Measurements from ENCODE around the gene NPHS2. TPM values are rescaled to one million over a fixed set of nuclear protein-coding genes. Genes with fewer than 3 reads are reported as not detected.

The NPHS2 gene
- polyA plus RNA-seq, 1 donor from 2014 or later: not detected

GRCh38 chr1:179548666-179549367 lies 26.9 kb downstream of the NPHS2 start:
- no peak overlapping the region for H3K9ac ChIP-seq (ENCODE audit: low read length)

GRCh38 chr1:179547021-179547535 lies 28.7 kb downstream of the NPHS2 start:
- Histone ChIP-seq H3K9me3 (ENCODE audit: low read length) (no peaks in the 10 kb centered on the region), H3K27ac (ENCODE audit: low read length) (no peak overlapping the region), H3K79me2 (replicated peaks; ENCODE audit: insufficient read depth, low read length) (no peaks in the 10 kb centered on the region), H3K9me2 (ENCODE audit: insufficient read depth, low read length) (no peaks in the 10 kb centered on the region), H3K4me2 (ENCODE audit: low read length) (no peak overlapping the region), H3K36me3 (ENCODE audit: insufficient read depth, low read length) (no peaks in the 10 kb centered on the region), H3K27me3 (ENCODE audit: insufficient read depth, low read depth, low read length) (no peaks in the 10 kb centered on the region), H3K4me3 (ENCODE audit: low read length) (no peak overlapping the region), H4K20me1 (ENCODE audit: insufficient read depth) (no peaks in the 10 kb centered on the region), H2AFZ (ENCODE audit: low read depth, low read length) (no peak overlapping the region), H3K9ac (ENCODE audit: low read length) (no peak overlapping the region), H3F3A (ENCODE audit: insufficient read depth, low read length, poor library complexity, severe bottlenecking) (no peaks in the 10 kb centered on the region)
- no peak for TF ChIP-seq MXI1 (conservative IDR thresholded peaks at IDR 0.05; ENCODE audit: poor library complexity, severe bottlenecking)
- no peak for TF ChIP-seq EZH2 (IDR thresholded peaks at IDR 0.05; ENCODE audit: borderline replicate concordance, insufficient read depth, low read length, poor library complexity, severe bottlenecking)
- TF ChIP-seq REST (IDR thresholded peaks at IDR 0.05; ENCODE audit: borderline replicate concordance): no peak
- no peak for TF ChIP-seq CTCF (IDR thresholded peaks at IDR 0.05; ENCODE audit: poor library complexity, severe bottlenecking)
- TF ChIP-seq POLR2AphosphoS5 (IDR thresholded peaks at IDR 0.05): no peak
- no peak for TF ChIP-seq TAF1 (IDR thresholded peaks at IDR 0.05; ENCODE audit: low read depth)
- no peak for TF ChIP-seq SMC3 (conservative IDR thresholded peaks at IDR 0.05; ENCODE audit: poor library complexity)
- TF ChIP-seq EP300 (conservative IDR thresholded peaks at IDR 0.05; ENCODE audit: poor library complexity, severe bottlenecking): no peak
- TF ChIP-seq RAD21 (conservative IDR thresholded peaks at IDR 0.05): no peak

More at GRCh38 chr1:179548666-179549367, 26.9 kb downstream of the NPHS2 start:
- H3K27ac ChIP-seq (ENCODE audit: low read length): no peak overlapping the region
- TF ChIP-seq EZH2 (IDR thresholded peaks at IDR 0.05; ENCODE audit: borderline replicate concordance, insufficient read depth, low read length, poor library complexity, severe bottlenecking): no peak
- TF ChIP-seq EP300 (conservative IDR thresholded peaks at IDR 0.05; ENCODE audit: poor library complexity, severe bottlenecking): no peak
- no peak for TF ChIP-seq CTCF (IDR thresholded peaks at IDR 0.05; ENCODE audit: poor library complexity, severe bottlenecking)
- TF ChIP-seq SMC3 (conservative IDR thresholded peaks at IDR 0.05; ENCODE audit: poor library complexity): no peak
- no peak for TF ChIP-seq TAF1 (IDR thresholded peaks at IDR 0.05; ENCODE audit: low read depth)
- no peaks in the 10 kb centered on the region for H3K9me2 ChIP-seq (ENCODE audit: insufficient read depth, low read length)
- H4K20me1 ChIP-seq (ENCODE audit: insufficient read depth): no peaks in the 10 kb centered on the region
- H3K79me2 ChIP-seq (replicated peaks; ENCODE audit: insufficient read depth, low read length): no peaks in the 10 kb centered on the region
- H3F3A ChIP-seq (ENCODE audit: insufficient read depth, low read length, poor library complexity, severe bottlenecking): no peaks in the 10 kb centered on the region
- H3K36me3 ChIP-seq (ENCODE audit: insufficient read depth, low read length): no peaks in the 10 kb centered on the region
- no peak overlapping the region for H2AFZ ChIP-seq (ENCODE audit: low read depth, low read length)
- no peak overlapping the region for H3K4me3 ChIP-seq (ENCODE audit: low read length)
- no peak overlapping the region for H3K4me2 ChIP-seq (ENCODE audit: low read length)
- H3K9me3 ChIP-seq (ENCODE audit: low read length): no peaks in the 10 kb centered on the region
- no peaks in the 10 kb centered on the region for H3K27me3 ChIP-seq (ENCODE audit: insufficient read depth, low read depth, low read length)

Data from neural cell (in vitro differentiated cells).